K562 (cell line): Measurements from ENCODE around the gene FXYD4. TPM values are rescaled to one million over a fixed set of nuclear protein-coding genes. Genes with fewer than 3 reads are reported as not detected.

Experiments used
- C11orf30 ChIP-seq: fragments of 450-650 bp; IDR thresholded peaks from 2 replicates; pipeline ENCODE4 v1.6.1; 2016; ENCODE audit warnings: low read depth, mild to moderate bottlenecking
- CLOCK ChIP-seq: fragments of 250-450 bp; sonication (Bioruptor Pico); IDR thresholded peaks from 2 replicates; pipeline ENCODE4 v1.4.0; 2020; ENCODE audit warnings: mild to moderate bottlenecking, moderate library complexity, borderline replicate concordance
- ERF ChIP-seq: fragments of 450-650 bp; formaldehyde crosslinking; IDR thresholded peaks from 2 replicates; pipeline ENCODE4 v1.4.0; 2020; ENCODE audit warnings: mild to moderate bottlenecking, mixed read lengths
- FOXA1 ChIP-seq: fragments of 450-650 bp; IDR thresholded peaks from 2 replicates; pipeline ENCODE4 v1.6.1; 2016; ENCODE audit warnings: mild to moderate bottlenecking, borderline replicate concordance
- HDAC8 ChIP-seq: fragments of 450-650 bp; IDR thresholded peaks from 2 replicates; pipeline ENCODE4 v1.6.1; 2016; ENCODE audit warnings: mild to moderate bottlenecking, missing genetic modification characterization, moderate library complexity, missing compliant biosample characterization
- HOMEZ ChIP-seq: fragments of 250-450 bp; sonication (Bioruptor Pico); IDR thresholded peaks from 2 replicates; pipeline ENCODE4 v1.4.0; 2020; ENCODE audit warnings: mild to moderate bottlenecking, moderate library complexity
- JUNB ChIP-seq: fragments of 450-650 bp; formaldehyde crosslinking; conservative IDR thresholded peaks from 2 replicates; pipeline ENCODE4 v1.4.0; 2020; ENCODE audit warnings: mild to moderate bottlenecking
- MCM3 ChIP-seq: fragments of 450-650 bp; IDR thresholded peaks from 2 replicates; pipeline ENCODE4 v1.6.1; 2016
- MED1 ChIP-seq: sonication (generic); formaldehyde crosslinking; IDR thresholded peaks from 2 replicates; pipeline ENCODE4 v1.8.1; 2023; ENCODE audit warnings: missing genetic modification reagents, borderline replicate concordance
- NCOA1 ChIP-seq: fragments of 450-650 bp; IDR thresholded peaks from 2 replicates; pipeline ENCODE4 v1.6.1; 2016; ENCODE audit warnings: low read depth
- NONO ChIP-seq, 2 experiments: fragments of 200-400 bp in 1 of 2; fragments of 450-650 bp in 1 of 2; formaldehyde crosslinking in 1 of 2; IDR thresholded peaks; 2 replicates each; pipeline ENCODE4 v1.6.1; 2017; ENCODE audit warnings: low read depth in 2 of 2, mild to moderate bottlenecking in 2 of 2, moderate library complexity in 2 of 2, low read length in 1 of 2
- NR2F6 ChIP-seq: fragments of 450-650 bp; formaldehyde crosslinking; IDR thresholded peaks from 2 replicates; pipeline ENCODE4 v1.4.0; 2020; ENCODE audit warnings: mild to moderate bottlenecking
- WHSC1 ChIP-seq: IDR thresholded peaks from one replicate; pipeline ENCODE4 v1.6.1; 2012; ENCODE audit warnings: low read length, control low read depth, inconsistent platforms
- ZBTB49 ChIP-seq: sonication (generic); formaldehyde crosslinking; IDR thresholded peaks from 2 replicates; pipeline ENCODE4 v1.8.0; 2022; ENCODE audit warnings: missing genetic modification reagents, mild to moderate bottlenecking, borderline replicate concordance
- ZFP30 ChIP-seq: fragments of 250-450 bp; sonication (Bioruptor Pico); IDR thresholded peaks from 2 replicates; pipeline ENCODE4 v1.8.0; 2022; ENCODE audit warnings: moderate library complexity, mild to moderate bottlenecking, inconsistent platforms, borderline replicate concordance
- ZKSCAN1 ChIP-seq: fragments of 150-350 bp; IDR thresholded peaks from 2 replicates; pipeline ENCODE4 v1.6.1; 2016; ENCODE audit warnings: low read depth, low read length
- ZNF449 ChIP-seq: fragments of 250-450 bp; sonication (Bioruptor Pico); IDR thresholded peaks from 2 replicates; pipeline ENCODE4 v1.8.0; 2022; ENCODE audit warnings: moderate library complexity, mild to moderate bottlenecking, inconsistent platforms
- ZNF695 ChIP-seq: fragments of 450-650 bp; formaldehyde crosslinking; IDR thresholded peaks from 2 replicates; pipeline ENCODE4 v1.4.0; 2020; ENCODE audit warnings: mild to moderate bottlenecking, moderate library complexity
- polyA plus RNA-seq, 8 experiments: library from polyadenylated mRNA; depleted of rRNA in 4 of 8; stranded (reverse) in 5 of 8; unstranded in 3 of 8; fragments of >200 nt; fragmentation: Nextera tagmentation in 2 of 8; fragmentation: Illumina TruSeq in 1 of 8; extraction: Ambion mirVana in 2 of 8; extraction: Trizol in 1 of 8; gene quantifications; 2 replicates each; pipeline versions ENCODE4 v1.2.1 to v1.2.3, GENCODE V29; 2011 to 2014; ENCODE audit warnings: inconsistent platforms in 1 of 8, missing spikeins in 1 of 8
- total RNA-seq, 7 experiments: library from RNA; depleted of rRNA in 6 of 7; stranded (reverse); fragments of >200 nt in 6 of 7; fragmentation: Illumina TruSeq in 2 of 7; extraction: Trizol in 2 of 7; gene quantifications; 2 replicates each; pipeline versions ENCODE4 v1.2.1 to v1.2.3, GENCODE V29; 2011 to 2021; ENCODE audit warnings: low replicate concordance in 1 of 7

Gene FXYD4
- total and polyA plus RNA-seq, 9 of the 15 experiments (the other 6 are each of a cell fraction or from before 2014, with no cell fraction given): not detected

GRCh38 chr10:43417950-43418768 is 46.7 kb downstream of the FXYD4 start (continued):
- TF ChIP-seq ERF (CRISPR knock-in tag) (peak; percentile 92), CLOCK (peak; percentile 79; the same call in 1 of the 2 replicates), NCOA1 (peak; percentile 99), MCM3 (no peak), ZFP30 (CRISPR knock-in tag) (no peak), ZKSCAN1 (peak; percentile 90), FOXA1 (no peak), ZNF695 (CRISPR knock-in tag) (peak; percentile 81; the same call in 1 of the 2 replicates), HDAC8 (peak; percentile 79; the same call in 1 of the 2 replicates), NR2F6 (CRISPR knock-in tag) (peak; percentile 96), ZNF449 (CRISPR knock-in tag) (peak; percentile 89), ZBTB49 (no peak), HOMEZ (CRISPR knock-in tag) (peak; percentile 85; the same call in 1 of the 2 replicates), MED1 (no peak), C11orf30 (no peak), WHSC1 (no peak), NONO (IDR thresholded peaks at IDR 0.05; ENCODE audit: low read depth in 2 of 2, low read length in 1 of 2) (peak in 1 of 2 experiments; percentile 95; a peak in 2 of 4 replicates), JUNB (CRISPR knock-in tag) (0 out of 2 replicates have a peak, but pooled peaks have one; percentile 51)
